Activated CD4-positive, alpha-beta T cell treated with anti-CD3 and anti-CD28 coated beads for 48 hours (primary cell): Measurements from ENCODE around the gene GMEB2.
"Not testable (repeated sequence)": the region's sequence is repeated elsewhere in the genome, so short reads cannot be mapped to it uniquely, and the experiment has no call there.

ENCODE experiments used
- DNase-seq: peaks from one replicate; pipeline ENCODE4 v3.0.0-alpha.2; 2020

The GMEB2 gene

DNA sequence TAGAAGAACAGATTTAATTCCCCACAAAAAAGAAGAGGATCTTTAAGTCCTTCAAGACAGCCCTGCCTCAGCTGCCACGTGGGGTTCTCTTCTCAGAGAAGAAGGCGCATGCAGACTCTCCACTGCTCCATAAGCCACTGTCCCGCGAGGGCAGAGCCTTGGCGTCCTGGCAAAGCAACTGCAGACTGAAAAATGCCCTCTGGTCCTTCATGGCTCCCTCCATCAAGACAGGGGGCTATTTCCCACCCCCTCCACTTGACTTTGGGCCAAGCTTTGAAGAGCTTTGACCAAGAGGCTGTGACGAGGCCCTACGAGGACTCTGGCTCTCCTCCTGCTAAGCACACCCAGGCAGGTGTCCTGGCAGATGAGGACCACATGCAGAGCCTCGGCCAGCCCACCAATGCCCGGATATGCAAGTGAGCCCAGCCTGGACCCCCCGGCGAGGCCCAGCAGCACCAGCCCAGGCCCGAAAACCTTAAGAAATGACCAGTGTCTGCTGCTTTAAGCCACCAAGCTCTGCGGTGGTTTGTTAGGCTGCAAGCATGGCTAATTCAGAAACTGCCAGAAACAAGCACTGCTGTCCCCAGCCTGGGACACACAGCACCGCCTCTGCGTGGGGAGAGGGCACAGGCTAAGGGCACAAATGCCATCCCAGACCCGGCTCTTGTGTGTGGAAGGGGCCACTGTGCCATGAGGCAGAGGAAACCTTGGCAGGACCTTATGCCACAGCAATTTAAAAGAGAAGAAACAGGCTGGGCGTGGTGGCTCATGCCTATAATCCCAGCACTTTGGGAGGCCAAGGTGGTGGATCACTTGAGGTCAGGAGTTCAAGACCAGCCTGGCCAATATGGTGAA is 16.1 kb downstream of the GMEB2 start:
- DNase-seq, result no peak

GRCh38 chr20:63606686-63607085 is 20.2 kb downstream of the GMEB2 start:
- DNase-seq, result no peak

DNA sequence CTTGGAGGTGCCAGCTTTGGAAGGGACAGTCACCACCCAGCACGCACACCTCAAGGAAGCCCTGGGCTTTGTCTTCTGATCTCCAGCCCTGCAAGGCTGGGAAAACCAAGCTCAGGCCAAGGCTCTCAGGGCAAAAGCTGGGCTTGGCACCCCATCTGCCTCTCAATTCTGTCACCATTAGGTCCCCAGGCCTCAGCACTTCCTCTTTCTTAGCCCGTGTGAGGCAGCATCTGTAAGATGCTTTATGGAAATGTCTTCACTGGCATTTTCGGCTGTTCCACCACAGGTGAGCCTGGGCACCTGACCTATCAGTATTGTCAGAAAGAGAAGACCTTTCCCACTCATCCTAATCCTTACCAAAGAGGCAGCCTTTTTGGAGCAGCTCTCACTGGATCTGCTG is 24.6 kb downstream of the GMEB2 start:
- no peak for DNase-seq

- DNase-seq, result not testable (repeated sequence)
Measured at GRCh38 chr20:63601679-63602078, 25.2 kb downstream of the GMEB2 start.

DNA sequence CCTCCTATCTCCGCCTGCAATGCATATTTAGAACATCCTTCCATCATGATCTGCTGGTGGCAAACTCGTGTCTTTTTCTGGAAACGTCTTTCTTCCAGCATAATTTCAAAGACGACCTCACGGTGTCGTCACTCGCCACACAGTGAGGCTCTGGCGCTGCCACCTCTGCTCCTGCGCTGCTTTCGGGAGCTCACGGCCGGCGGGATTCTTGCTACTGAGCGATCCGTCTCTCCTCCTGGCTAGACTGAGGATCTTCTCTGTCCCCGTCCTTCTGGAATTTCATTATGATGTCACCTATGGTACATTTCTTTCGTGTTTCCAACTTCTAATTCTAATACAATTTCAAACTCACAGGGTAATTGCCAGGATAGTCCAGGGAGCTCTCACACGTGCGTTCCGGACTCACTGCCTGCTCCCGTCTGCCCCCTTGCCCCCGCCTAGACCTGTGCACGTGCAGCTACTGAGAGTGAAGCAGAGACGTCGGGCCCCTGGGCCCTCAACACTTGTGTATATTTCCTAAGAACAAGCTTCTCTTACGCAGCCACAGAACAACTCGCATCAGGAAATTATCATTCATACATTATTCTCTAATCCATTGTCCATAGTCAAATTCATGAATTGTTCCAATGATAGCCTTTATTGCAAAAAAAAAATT is 27.4 kb downstream of the GMEB2 start:
- no peak for DNase-seq

GRCh38 chr20:63598479-63599395 is 28.2 kb downstream of the GMEB2 start:
- no peak for DNase-seq

DNA sequence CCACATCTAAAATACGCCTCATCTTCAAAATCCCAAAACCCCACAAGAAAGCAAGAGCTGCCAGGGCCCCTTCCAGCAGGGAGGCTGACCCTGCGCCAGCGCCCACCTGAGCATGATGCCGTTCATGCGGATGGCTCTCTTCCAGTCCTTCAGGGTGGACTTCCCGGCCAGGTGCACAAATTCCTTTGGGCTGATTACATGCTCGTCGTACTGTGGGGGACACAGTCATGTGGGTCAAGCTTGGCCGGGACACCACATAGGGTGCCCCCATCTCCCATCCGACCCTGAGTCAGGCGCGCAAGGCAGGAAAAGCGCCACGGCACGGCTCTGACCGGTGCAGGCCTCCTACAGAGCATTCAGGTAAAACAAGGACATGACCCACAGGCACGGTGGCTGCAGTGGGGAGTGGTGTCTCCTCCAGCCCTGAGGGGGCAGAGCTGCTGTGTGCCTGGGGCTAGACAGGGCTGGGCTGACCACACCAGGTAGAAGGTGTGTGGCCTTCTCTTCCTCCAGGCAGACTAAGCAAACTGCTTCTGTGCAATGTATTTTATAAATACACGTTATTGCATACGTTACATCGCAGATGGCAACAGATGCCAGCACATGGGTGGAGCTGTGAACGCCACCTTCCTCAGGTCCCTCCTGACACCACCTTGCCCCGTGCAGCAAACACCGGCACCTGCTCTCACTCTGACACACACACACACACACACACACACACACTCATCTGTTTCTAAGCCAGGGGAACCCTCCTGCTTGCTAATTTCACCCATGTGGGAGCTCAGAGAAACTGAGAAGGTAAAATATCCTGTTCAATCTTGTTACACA is 29.0 kb downstream of the GMEB2 start:
- no peak for DNase-seq

- no peak for DNase-seq
Measured at GRCh38 chr20:63596423-63596822, 30.5 kb downstream of the GMEB2 start.

DNA sequence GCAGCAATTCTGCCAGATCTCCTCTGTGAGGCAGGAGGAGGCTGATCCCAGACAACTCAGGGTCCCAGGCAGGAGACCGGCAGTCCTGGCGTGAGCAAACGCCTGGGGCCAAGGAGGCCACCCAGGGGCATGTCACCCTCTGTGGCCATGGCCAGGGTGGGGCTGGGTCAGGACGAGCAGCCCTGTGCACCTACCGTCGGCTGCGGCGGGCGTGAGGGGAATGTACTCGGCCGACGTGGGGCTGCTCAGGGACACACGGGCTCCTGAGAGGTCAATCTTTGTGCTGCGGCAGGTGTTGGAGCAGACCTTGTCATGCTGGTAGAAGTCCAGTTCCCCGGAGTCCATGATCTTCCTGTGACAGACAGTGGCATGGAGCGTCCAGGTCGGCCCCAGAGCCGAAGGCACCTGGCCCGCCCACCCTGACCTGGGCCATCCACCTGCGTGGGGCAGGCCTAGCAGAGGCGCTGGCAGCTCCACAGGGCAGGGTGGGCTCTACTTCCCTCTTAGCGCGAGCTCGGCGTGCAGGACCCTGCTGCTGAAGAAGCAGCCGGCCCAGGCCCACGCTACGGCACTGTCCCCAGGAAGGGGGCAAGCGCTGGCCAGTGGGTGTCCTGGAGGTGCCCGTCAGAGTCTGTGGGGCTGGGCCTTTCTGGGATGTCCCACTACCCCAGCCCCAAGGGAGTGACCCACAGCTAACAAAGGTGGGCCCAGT is 31.3 kb downstream of the GMEB2 start:
- DNase-seq, result no peak

GRCh38 chr20:63594043-63594561 is 32.8 kb downstream of the GMEB2 start:
- DNase-seq, result no peak

DNA sequence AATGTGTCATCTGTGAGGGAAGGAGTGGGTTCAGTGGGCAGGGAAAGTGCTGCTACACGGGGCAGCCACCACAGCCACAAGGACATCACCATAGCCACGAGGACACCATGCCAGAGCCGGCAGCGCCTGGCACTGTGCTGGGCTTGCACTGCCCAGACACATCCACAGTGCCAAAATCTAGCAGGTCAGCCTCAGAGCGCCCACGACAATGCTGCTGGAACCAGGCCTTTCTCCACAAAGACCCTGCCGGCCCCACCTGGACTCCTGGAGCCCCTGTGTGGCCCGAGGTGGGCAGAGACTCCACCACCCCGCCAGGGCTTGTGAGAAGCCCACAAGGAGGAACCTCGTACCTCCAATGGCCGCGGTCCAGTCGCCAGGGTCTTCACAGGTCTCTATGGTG is 34.2 kb downstream of the GMEB2 start:
- no peak for DNase-seq

DNA sequence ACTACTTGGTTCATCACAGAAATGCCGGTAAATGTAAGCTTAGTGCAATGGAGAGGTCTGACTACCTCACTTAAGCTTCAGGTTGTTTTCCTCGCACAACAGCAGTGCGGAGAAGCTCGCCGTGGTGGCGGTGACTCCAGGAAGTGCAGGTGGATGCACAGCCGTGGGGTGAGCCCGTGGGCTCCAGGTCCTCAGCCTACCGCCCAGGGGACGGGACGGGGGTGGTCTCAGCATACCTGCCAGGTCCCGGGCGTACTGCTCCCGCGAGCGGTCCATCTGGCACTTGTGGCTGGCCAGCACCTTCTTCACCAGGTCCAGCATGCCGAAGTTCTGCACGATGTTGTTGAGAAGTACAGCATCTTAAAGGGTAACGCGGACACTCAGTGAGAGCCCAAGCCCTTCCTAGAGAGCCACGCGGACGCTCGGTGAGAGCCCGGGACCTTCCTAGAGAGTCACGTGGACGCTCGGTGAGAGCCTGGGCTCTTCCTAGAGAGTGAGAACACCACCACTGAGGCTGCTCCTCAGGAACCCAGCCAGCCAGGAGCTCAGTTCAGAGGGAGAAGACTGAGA is 35.0 kb downstream of the GMEB2 start:
- no peak for DNase-seq

DNA sequence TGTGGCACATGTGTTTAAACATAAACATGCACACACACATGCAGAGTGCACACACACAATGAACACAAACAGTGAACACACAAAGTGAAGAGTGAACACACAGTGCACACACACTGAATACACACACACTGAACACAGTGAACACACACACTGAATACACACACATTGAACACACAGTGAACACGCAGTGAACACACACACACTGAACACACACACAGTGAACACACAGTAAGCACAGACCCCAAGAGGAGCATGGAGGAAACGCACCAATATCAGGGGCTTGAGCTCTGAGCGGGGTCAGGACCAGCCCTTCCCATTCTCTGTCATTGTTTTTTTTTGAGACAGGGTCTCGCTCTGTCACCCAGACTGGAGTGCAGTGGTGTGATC is 35.8 kb downstream of the GMEB2 start:
- DNase-seq, result no peak

DNA sequence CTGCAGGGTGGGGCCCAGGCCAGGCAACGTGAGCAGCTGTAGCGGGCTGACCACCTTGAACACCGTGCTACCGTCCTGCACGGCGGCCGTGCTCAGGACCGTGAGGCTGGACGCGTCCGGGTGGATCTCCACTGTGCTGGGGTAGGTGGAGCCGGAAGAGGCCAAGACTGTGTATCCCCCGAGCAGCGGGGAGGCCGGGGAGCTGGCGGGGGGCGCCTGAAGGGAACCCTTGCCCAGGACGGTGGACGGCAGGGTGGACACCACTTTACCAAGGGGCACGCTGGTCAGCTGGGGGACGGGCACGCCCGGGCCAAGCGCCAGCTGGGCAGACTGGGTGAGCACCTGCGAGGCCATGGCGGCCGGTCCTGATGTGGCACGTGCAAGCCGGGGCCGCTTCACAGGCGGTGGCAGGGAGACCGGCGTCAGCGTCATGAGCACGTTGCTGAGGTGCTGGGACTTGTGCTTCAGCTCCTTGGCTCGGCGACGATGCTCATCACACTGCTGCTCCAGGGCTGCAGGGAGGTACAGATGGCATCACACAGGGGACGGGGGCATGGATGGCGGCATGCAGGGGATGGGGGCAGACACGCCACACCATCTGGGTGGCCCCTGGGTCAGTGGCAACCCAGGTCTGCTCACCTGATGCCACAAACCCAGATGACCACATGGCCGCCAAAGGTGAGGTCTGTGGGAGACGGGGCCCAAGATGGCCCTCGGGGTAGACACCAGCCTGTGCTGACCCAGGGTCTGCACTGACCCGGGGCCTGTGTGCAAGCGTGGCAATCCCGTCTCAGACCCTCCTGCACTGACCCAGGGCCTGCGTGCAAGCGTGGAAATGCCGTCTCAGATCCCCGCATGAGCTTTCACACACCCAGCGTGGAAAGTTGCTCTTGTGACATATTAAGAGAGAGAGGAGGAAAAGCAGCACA is 36.4 kb downstream of the GMEB2 start:
- DNase-seq, result no peak

GRCh38 chr20:63589261-63590217 is 37.4 kb downstream of the GMEB2 start:
- no peak for DNase-seq

DNA sequence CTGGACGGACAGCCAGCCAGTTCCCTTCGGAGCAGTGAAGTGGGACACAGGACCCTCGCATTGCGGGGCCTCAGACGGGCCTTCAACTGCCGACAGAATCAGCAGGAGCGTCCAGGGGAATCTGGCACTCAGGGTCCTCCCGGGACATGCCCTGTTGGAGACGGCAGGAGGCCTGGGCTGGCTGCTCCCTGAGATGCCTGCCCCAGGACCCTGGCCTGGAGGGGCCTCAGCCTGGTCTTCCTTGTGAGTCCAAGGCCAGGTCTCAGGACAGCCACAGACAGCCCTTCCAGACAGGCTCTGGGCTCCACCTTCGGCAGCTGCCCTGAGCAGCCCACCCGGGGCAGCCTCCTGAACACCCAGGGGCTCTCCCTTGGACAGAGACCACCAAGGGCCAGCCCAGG is 38.3 kb downstream of the GMEB2 start:
- DNase-seq, result no peak

GRCh38 chr20:63587776-63588591 is 38.9 kb downstream of the GMEB2 start:
- DNase-seq, result no peak

DNA sequence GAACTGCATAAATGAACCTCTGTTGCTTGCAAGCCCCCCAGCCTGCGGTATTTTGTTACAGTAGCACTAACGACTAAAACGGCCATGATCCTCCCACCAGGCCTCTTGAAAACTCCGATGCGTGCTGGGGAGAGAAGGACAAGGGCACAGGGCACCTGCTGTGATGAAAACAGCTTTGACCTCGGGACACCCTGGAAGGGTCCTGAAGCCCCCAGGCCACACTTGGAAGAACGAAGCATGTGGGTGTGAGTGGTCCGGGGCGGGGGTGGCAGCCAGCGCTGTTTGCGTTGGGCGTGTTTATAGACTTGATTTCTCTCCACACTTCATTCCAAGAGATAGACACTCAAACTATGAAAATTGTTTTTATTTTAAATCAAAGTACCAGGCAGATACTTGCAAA is 39.6 kb downstream of the GMEB2 start:
- DNase-seq, result no peak
